Panc1 (cell line): ENCODE measurements around the gene KBTBD6.

Source experiments
- CTCF ChIP-seq: fragments of 450-650 bp; IDR thresholded peaks from 2 replicates; pipeline ENCODE4 v1.5.1; 2017; ENCODE audit warnings: mild to moderate bottlenecking
- POLR2AphosphoS5 ChIP-seq: IDR thresholded peaks from 2 replicates; pipeline ENCODE4 v1.6.1; 2012; ENCODE audit warnings: mild to moderate bottlenecking, low read depth, low read length, moderate library complexity
- REST ChIP-seq, 2 experiments: IDR thresholded peaks; 2 replicates each; pipeline ENCODE4 v1.6.1; 2011 to 2012; ENCODE audit warnings: low read depth in 2 of 2, control low read depth in 1 of 2, low read length in 1 of 2, mild to moderate bottlenecking in 1 of 2, moderate library complexity in 1 of 2; ENCODE audit not compliant: insufficient read depth in 1 of 2
- SIN3A ChIP-seq: IDR thresholded peaks from 2 replicates; pipeline ENCODE4 v1.6.1; 2012; ENCODE audit warnings: low read depth, mild to moderate bottlenecking, low read length, moderate library complexity, borderline replicate concordance; ENCODE audit not compliant: insufficient read depth
- TCF7L2 ChIP-seq: IDR thresholded peaks from 2 replicates; pipeline ENCODE4 v1.6.1; 2011; ENCODE audit warnings: mild to moderate bottlenecking, low read depth, low read length, inconsistent platforms

- TF ChIP-seq CTCF (no peak), POLR2AphosphoS5 (no peak), SIN3A (no peak), TCF7L2 (no peak), REST (IDR thresholded peaks at IDR 0.05; ENCODE audit: insufficient read depth in 1 of 2, low read depth in 2 of 2, low read length in 1 of 2) (no peak)
Observed at GRCh38 chr13:41122838-41123237, 9.8 kb downstream of the KBTBD6 start.
